Common myeloid progenitor, CD34-positive (primary cell): ENCODE results near the gene SEPHS1.
A peak's percentile ranks its signal among the peaks of the same experiment; 100 is the strongest.

ENCODE experiments used
- CTCF ChIA-PET: fragments of 350-600 bp; sonication (Branson Sonifier 250); formaldehyde crosslinking; loops from one replicate; lab custom pipeline; 2021; ENCODE audit warnings: antibody characterized with exemption; lab: Charles Lee
- POLR2A ChIA-PET: fragments of 350-600 bp; sonication (Branson Sonifier 250); formaldehyde crosslinking; loops from one replicate; lab custom pipeline; 2021; ENCODE audit warnings: antibody characterized with exemption; lab: Charles Lee
- DNase-seq, 3 donors: peaks; one replicate each; pipeline versions ENCODE4 v3.0.0 to v3.0.0-alpha.2; 2013
- H3K27ac ChIP-seq, 2 experiments: 1 replicate in 1 of 2; 2 replicates in 1 of 2; pipeline ENCODE4 v1.7.0; 2013; ENCODE audit warnings: inconsistent platforms in 2 of 2, low read length in 2 of 2, mild to moderate bottlenecking in 2 of 2, low read depth in 1 of 2, moderate library complexity in 1 of 2; ENCODE audit not compliant: severe bottlenecking in 2 of 2, insufficient read depth in 1 of 2, poor library complexity in 1 of 2
- H3K27me3 ChIP-seq, 5 experiments: replicated peaks in 2 of 5; 1 replicate in 3 of 5; 2 replicates in 2 of 5; pipeline versions ENCODE4 v1.6.1 to v1.7.0; 2013; ENCODE audit warnings: low read length in 4 of 5, mild to moderate bottlenecking in 2 of 5, moderate library complexity in 2 of 5, inconsistent platforms in 1 of 5; ENCODE audit not compliant: insufficient read depth in 5 of 5, control insufficient read depth in 4 of 5
- H3K36me3 ChIP-seq, 4 experiments: 1 replicate in 2 of 4; 2 replicates in 2 of 4; pipeline versions ENCODE4 v1.6.1 to v1.7.0; 2013; ENCODE audit warnings: low read length in 3 of 4, control low read depth in 1 of 4, mild to moderate bottlenecking in 1 of 4; ENCODE audit not compliant: control insufficient read depth in 4 of 4, insufficient read depth in 4 of 4
- H3K4me1 ChIP-seq, 4 experiments: 1 replicate in 3 of 4; 2 replicates in 1 of 4; pipeline versions ENCODE4 v1.6.1 to v1.7.1; 2013; ENCODE audit warnings: low read length in 3 of 4, mild to moderate bottlenecking in 3 of 4, control low read depth in 1 of 4, inconsistent platforms in 1 of 4, moderate library complexity in 1 of 4; ENCODE audit not compliant: control insufficient read depth in 4 of 4, insufficient read depth in 4 of 4; ENCODE audit errors: control extremely low read depth in 1 of 4
- H3K4me3 ChIP-seq, 7 experiments: 1 replicate in 4 of 7; 2 replicates in 3 of 7; pipeline versions ENCODE4 v1.5.1 to v1.7.0; 2013; ENCODE audit warnings: mild to moderate bottlenecking in 7 of 7, low read length in 6 of 7, moderate library complexity in 6 of 7, inconsistent platforms in 2 of 7, low read depth in 2 of 7, control low read depth in 1 of 7; ENCODE audit not compliant: insufficient read depth in 4 of 7, control insufficient read depth in 1 of 7; ENCODE audit errors: extremely low read depth in 1 of 7
- H3K9me3 ChIP-seq, 5 experiments: 1 replicate in 4 of 5; 2 replicates in 1 of 5; pipeline versions ENCODE4 v1.6.1 to v1.7.1; 2013; ENCODE audit warnings: low read length in 4 of 5, mild to moderate bottlenecking in 2 of 5, inconsistent platforms in 1 of 5, low read depth in 1 of 5, moderate library complexity in 1 of 5; ENCODE audit not compliant: control insufficient read depth in 4 of 5, insufficient read depth in 2 of 5; ENCODE audit errors: control extremely low read depth in 1 of 5
- WGBS: methylation state at CpG from one replicate; pipeline ENCODE4 v1.1.5; 2013; ENCODE audit not compliant: insufficient coverage; 5-methylcytosine and 5-hydroxymethylcytosine counted together

SEPHS1 gene

GRCh38 chr10:13310518-13311176, 37.4 kb downstream of the SEPHS1 start:
- no peak for DNase-seq
- Histone ChIP-seq H3K27ac (no peak overlapping the region), H3K27me3 (no peaks in the 10 kb centered on the region), H3K4me1 (no peaks in the 10 kb centered on the region), H3K4me3 (no peak overlapping the region), H3K9me3 (no peaks in the 10 kb centered on the region), H3K36me3 (peaks cover 0 to 2% (median 0%) of the 10 kb centered on the region in 4 experiments)
- ChIA-PET CTCF (no interaction called here), POLR2A (no interaction called here)
- WGBS, result 98% methylated on average over 6 of the region's 7 CpGs

DNA sequence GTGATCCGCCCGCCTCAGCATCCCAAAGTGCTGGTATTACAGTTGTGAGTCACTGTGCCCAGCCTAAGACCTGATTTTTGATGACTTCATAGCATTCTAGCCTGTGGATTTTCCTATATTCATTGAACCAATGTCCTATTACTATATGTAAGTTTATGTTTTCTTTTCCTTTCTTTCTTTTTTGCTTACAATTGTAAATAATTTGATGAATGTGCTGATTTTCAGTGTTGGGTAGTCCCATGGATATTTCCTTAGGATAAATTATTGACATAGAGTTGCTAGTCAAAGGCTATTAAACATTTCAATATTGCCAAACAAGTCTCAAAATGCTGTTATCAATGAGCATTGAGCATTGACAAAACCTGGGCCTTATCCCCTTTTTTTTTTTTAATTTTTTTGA, 38.3 kb downstream of the SEPHS1 start:
- peaks cover 0 to 2% (median 0%) of the 10 kb centered on the region in 4 experiments for H3K36me3 ChIP-seq
- no peak overlapping the region for H3K27ac ChIP-seq
- H3K9me3 ChIP-seq, result no peaks in the 10 kb centered on the region
- H3K27me3 ChIP-seq, result no peaks in the 10 kb centered on the region
- POLR2A ChIA-PET, result no interaction called here
- CTCF ChIA-PET, result no interaction called here
- WGBS, result no CpG with 5 or more reads among the region's 2 CpGs
- no peaks in the 10 kb centered on the region for H3K4me1 ChIP-seq
- no peak overlapping the region for H3K4me3 ChIP-seq
- DNase-seq, result no peak

- no peaks in the 10 kb centered on the region for H3K4me1 ChIP-seq
- H3K27ac ChIP-seq, result no peak overlapping the region
- ChIA-PET CTCF (interaction anchor here (1.0 kb wide), 1 partner anchor 13 kb away, joined by 4 read pairs; no protein-coding TSS in a partner anchor), POLR2A (no interaction called here)
- no peak overlapping the region for H3K4me3 ChIP-seq
- WGBS, result 90% methylated on average over 4 of the region's 6 CpGs
- H3K27me3 ChIP-seq, result no peaks in the 10 kb centered on the region
- no peaks in the 10 kb centered on the region for H3K9me3 ChIP-seq
- no peak for DNase-seq
- peaks cover 0 to 2% (median 0%) of the 10 kb centered on the region in 4 experiments for H3K36me3 ChIP-seq
Measured at GRCh38 chr10:13308096-13308495, 40.0 kb downstream of the SEPHS1 start.

- no peak for DNase-seq
- WGBS, result 84% methylated on average over 3 of the region's 6 CpGs
- ChIA-PET POLR2A (no interaction called here), CTCF (no interaction called here)
- Histone ChIP-seq H3K27me3 (no peaks in the 10 kb centered on the region), H3K4me1 (peaks cover 3 to 14% (median 7%) of the 10 kb centered on the region in 4 experiments), H3K27ac (no peak overlapping the region), H3K9me3 (no peaks in the 10 kb centered on the region), H3K4me3 (no peak overlapping the region), H3K36me3 (peaks cover 0 to 2% (median 0%) of the 10 kb centered on the region in 4 experiments)
Measured at GRCh38 chr10:13306103-13306502, 42.0 kb downstream of the SEPHS1 start.

DNA sequence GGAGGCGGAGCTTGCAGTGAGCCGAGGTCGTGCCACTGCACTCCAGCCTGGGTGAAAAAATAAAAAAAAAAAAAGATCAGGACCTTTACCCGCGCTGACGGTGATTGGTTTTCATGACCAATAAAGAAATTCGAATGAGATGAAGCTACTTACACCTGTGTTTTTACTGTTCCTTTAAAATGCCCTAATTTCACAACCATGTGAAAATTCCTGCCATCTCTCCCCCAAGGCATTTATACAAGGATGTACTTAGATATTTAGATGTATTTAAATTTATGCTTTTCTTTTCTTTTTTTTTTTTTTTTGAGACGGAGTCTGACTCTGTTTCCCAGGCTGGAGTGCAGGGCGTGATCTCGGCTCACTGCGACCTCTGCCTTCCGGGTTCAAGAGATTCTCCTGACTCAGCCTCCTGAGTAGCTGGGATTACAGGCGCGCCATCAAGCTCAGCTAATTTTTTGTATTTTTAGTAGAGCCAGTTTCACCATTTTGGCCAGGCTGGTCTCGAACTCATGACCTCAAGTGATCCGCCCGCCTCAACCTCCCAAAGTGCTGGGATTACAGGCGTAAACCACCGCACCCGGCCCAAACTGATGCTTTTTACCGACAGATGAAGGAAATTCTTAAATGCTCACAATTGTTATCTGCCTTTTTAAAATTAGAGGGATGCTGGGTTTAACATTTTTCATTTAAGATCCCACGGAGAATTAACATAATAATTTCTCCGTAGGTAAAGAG, 45.1 kb downstream of the SEPHS1 start:
- WGBS, result 79% methylated on average over 18 of the region's 23 CpGs
- Histone ChIP-seq H3K4me3 (peak overlapping the region in 5 of 7 experiments; percentile 8 to 93 (median 76)), H3K9me3 (no peaks in the 10 kb centered on the region), H3K36me3 (peaks cover 0 to 2% (median 0%) of the 10 kb centered on the region in 4 experiments), H3K4me1 (peaks cover 3 to 31% (median 20%) of the 10 kb centered on the region in 4 experiments), H3K27ac (no peak overlapping the region), H3K27me3 (no peaks in the 10 kb centered on the region)
- ChIA-PET POLR2A (interaction anchor here (0.5 to 1.5 kb wide), 4 partner anchors 11 to 225 kb away, joined by 3 to 4 read pairs (median 3); no protein-coding TSS in a partner anchor), CTCF (interaction anchor here (0.9 to 3.7 kb wide), 12 partner anchors 10 to 178 kb away, joined by 3 to 12 read pairs (median 4); partner anchors contain the start of gene MCM10)
- DNase-seq, result no peak

DNA sequence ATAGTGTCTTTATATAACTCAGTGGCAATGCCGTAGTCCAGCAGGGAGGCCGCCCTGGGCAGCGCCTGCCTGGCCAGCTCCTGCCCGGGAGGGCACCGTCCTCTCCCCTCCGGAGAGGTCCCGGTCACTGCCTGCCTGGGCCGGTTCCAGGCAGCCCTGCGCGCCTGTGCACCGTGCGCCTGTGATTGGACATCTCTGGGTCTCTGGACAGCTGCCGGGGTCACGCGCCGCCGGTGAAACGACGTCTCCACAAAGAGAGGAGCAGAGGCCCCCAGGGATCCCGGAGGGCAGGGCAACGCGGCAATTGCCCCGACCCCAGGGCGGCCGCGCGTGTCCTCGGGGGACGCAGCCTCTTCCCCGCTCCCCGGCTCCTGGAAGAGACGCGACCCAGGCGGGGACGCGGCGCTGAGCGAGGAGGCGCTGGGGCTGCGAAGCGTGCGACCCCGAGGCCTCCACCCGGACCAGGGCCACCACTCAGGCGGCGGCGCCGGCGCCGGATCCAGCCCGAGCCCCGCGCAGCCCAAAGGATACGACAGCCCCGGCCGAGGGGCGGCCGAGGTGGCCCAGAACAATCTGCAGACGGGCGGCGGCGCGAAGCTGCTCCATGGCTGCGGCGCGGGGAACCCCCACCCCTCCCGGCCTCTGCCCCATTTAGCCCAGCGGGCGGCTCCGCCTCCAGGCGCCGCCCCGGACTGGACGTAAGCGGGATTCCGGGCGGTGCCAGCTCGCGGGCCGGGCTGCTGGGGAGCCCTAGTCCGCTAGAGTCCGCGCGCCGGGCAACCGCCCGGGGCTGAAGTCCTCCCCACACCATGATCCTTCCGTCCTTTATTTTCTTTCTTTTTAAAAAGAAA, 48.4 kb downstream of the SEPHS1 start, which contains the start of gene PHYH:
Gene PHYH, minus strand, starts transcription at position 628 of the 851 bp plus-strand sequence. Its CDS starts 22 bp downstream, at position 606.
- POLR2A ChIA-PET, result interaction anchor here (0.6 to 1.1 kb wide), 4 partner anchors 13 to 141 kb away, joined by 3 to 5 read pairs (median 3); no protein-coding TSS in a partner anchor
- Histone ChIP-seq H3K4me3 (peak within 1 kb of the TSS; percentile 57 to 84 (median 73)), H3K27me3 (no peaks in the 10 kb centered on the region), H3K36me3 (peaks cover 0 to 3% (median 0%) of the 10 kb centered on the region in 4 experiments), H3K9me3 (no peaks in the 10 kb centered on the region), H3K4me1 (peaks cover 3 to 31% (median 20%) of the 10 kb centered on the region in 4 experiments), H3K27ac (peak within 1 kb of the TSS; percentile 7 to 77)
- 0% methylated on average over 30 of the region's 88 CpGs for WGBS
- CTCF ChIA-PET, result interaction anchor here (1.4 to 3.7 kb wide), 2 partner anchors 27 to 92 kb away, joined by 3 to 12 read pairs; no protein-coding TSS in a partner anchor
- peak; percentile 79 to 89 (median 87) for DNase-seq
